Measurements from ENCODE around the gene SYT13. TPM values are rescaled to one million over a fixed set of nuclear protein-coding genes. Genes with fewer than 3 reads are reported as not detected.

SYT13 gene
- total RNA-seq, 1 experiment from 2014 or later = 4.3 TPM

GRCh38 chr11:45269678-45270077, 16.5 kb downstream of the SYT13 start:
- H3K4me3 Mint-ChIP-seq = no peak overlapping the region
- H4K91ac ChIP-seq (ENCODE audit: insufficient read length, low read depth, low read length) = no peak overlapping the region

More at GRCh38 chr11:45269678-45270077, 16.5 kb downstream of the SYT13 start:
- no peak overlapping the region for H3K27ac Mint-ChIP-seq
- H3K27me3 Mint-ChIP-seq (ENCODE audit: low read depth) = peaks cover 34% of the 10 kb centered on the region
- Histone ChIP-seq H2AFZ (ENCODE audit: low read length) (no peak overlapping the region), H3T11ph (ENCODE audit: low read length) (no peak overlapping the region), H3K79me1 (ENCODE audit: insufficient read depth, low read depth, low read length, poor library complexity, severe bottlenecking) (no peaks in the 10 kb centered on the region), H3K14ac (ENCODE audit: insufficient read depth, low read length) (no peak overlapping the region), H3K79me2 (ENCODE audit: insufficient read depth, low read length) (no peaks in the 10 kb centered on the region), H3K4ac (ENCODE audit: low read depth, low read length) (no peak overlapping the region), H3K18ac (ENCODE audit: insufficient read length, low read depth, low read length) (no peak overlapping the region), H3K4me1 (ENCODE audit: insufficient read depth, low read length) (no peaks in the 10 kb centered on the region), H2AK5ac (ENCODE audit: insufficient read length, low read length) (no peak overlapping the region), H2BK20ac (ENCODE audit: low read depth, low read length, poor library complexity, severe bottlenecking) (no peak overlapping the region), H3K9me3 (ENCODE audit: control insufficient read depth, low read depth, low read length) (no peaks in the 10 kb centered on the region), H4K5ac (ENCODE audit: insufficient read length, low read depth, low read length) (no peak overlapping the region), H3K23ac (ENCODE audit: insufficient read length, low read depth, low read length) (no peak overlapping the region), H3K9ac (ENCODE audit: extremely low read depth, insufficient read length, low read length) (no peak overlapping the region), H2BK15ac (ENCODE audit: low read depth, low read length) (no peak overlapping the region), H2BK12ac (ENCODE audit: insufficient read length, low read depth, low read length) (no peak overlapping the region), H3K23me2 (ENCODE audit: insufficient read length, low read depth, low read length, poor library complexity, severe bottlenecking) (no peaks in the 10 kb centered on the region), H4K20me1 (ENCODE audit: control insufficient read depth, insufficient read depth, insufficient read length) (no peaks in the 10 kb centered on the region), H3K27me3 (ENCODE audit: insufficient read depth, low read length) (no peaks in the 10 kb centered on the region), H3K27ac (ENCODE audit: insufficient read length, low read depth, low read length) (no peak overlapping the region), H3K56ac (ENCODE audit: insufficient read length, low read depth, low read length) (no peak overlapping the region), H3K4me2 (ENCODE audit: insufficient read depth, insufficient read length, low read length) (no peak overlapping the region), H4K8ac (replicated peaks; ENCODE audit: insufficient read length, low read depth, low read length) (no peak overlapping the region), H2BK120ac (ENCODE audit: low read depth, low read length, poor library complexity, severe bottlenecking) (no peak overlapping the region), H2BK5ac (ENCODE audit: insufficient read length, low read length) (no peak overlapping the region)
- DNase-seq = no peak
- no peak for TF ChIP-seq CTCF (conservative IDR thresholded peaks at IDR 0.05)
- no peaks in the 10 kb centered on the region; a peak in 1 of 4 replicates for H3K4me1 Mint-ChIP-seq
- H3K9me3 Mint-ChIP-seq = no peaks in the 10 kb centered on the region
- no peaks in the 10 kb centered on the region for H3K36me3 Mint-ChIP-seq (ENCODE audit: insufficient read depth in 1 of 3, low read depth in 3 of 3)
